Type B pancreatic cell (in vitro differentiated cells): ENCODE measurements around the gene ST8SIA1. TPM values are rescaled to one million over a fixed set of nuclear protein-coding genes. Genes with fewer than 3 reads are reported as not detected.

Source experiments
- DNase-seq: peaks from one replicate; pipeline ENCODE4 v3.0.0; 2021; ENCODE audit warnings: mixed read lengths; ENCODE audit not compliant: unreplicated experiment; ENCODE audit errors: extremely low spot score
- H3K27ac Mint-ChIP-seq: 2 replicates; pipeline ENCODE4 v1.8.0; 2021; ENCODE audit warnings: mild to moderate bottlenecking, mixed read lengths
- H3K27me3 Mint-ChIP-seq: 2 replicates; pipeline ENCODE4 v1.8.0; 2021; ENCODE audit warnings: mixed read lengths
- H3K36me3 Mint-ChIP-seq: 2 replicates; pipeline ENCODE4 v1.8.0; 2021; ENCODE audit warnings: mixed read lengths
- H3K4me1 Mint-ChIP-seq: one replicate; pipeline ENCODE4 v1.8.0; 2021; ENCODE audit warnings: mixed read lengths; ENCODE audit not compliant: unreplicated experiment
- H3K4me3 Mint-ChIP-seq: 2 replicates; pipeline ENCODE4 v1.8.0; 2021; ENCODE audit warnings: mild to moderate bottlenecking, mixed read lengths
- H3K9me3 Mint-ChIP-seq: 2 replicates; pipeline ENCODE4 v1.8.0; 2021; ENCODE audit warnings: mixed read lengths
- CTCF ChIP-seq: fragments of 200-600 bp; sonication (generic); conservative IDR thresholded peaks from 2 replicates; pipeline ENCODE4 v1.5.0; 2021; ENCODE audit warnings: antibody characterized with exemption, mild to moderate bottlenecking
- total RNA-seq: library from RNA; stranded (reverse); gene quantifications from 2 replicates; pipeline ENCODE4 v1.2.1, GENCODE V29; 2021; ENCODE audit warnings: low replicate concordance

Gene ST8SIA1
- total RNA-seq, 1 donor from 2014 or later = 6.3 TPM

GRCh38 chr12:22246217-22246846, 88.2 kb downstream of the ST8SIA1 start:
- Mint-ChIP-seq H3K27ac (no peak overlapping the region), H3K27me3 (peaks cover 8% of the 10 kb centered on the region), H3K9me3 (no peaks in the 10 kb centered on the region), H3K4me3 (no peak overlapping the region), H3K36me3 (no peaks in the 10 kb centered on the region), H3K4me1 (peaks cover 4% of the 10 kb centered on the region)
- DNase-seq = no peak
- no peak for TF ChIP-seq CTCF

GRCh38 chr12:22242726-22243125, 91.8 kb downstream of the ST8SIA1 start:
- Mint-ChIP-seq H3K4me1 (peaks cover 4% of the 10 kb centered on the region), H3K9me3 (no peaks in the 10 kb centered on the region)
- no peak for TF ChIP-seq CTCF

DNA sequence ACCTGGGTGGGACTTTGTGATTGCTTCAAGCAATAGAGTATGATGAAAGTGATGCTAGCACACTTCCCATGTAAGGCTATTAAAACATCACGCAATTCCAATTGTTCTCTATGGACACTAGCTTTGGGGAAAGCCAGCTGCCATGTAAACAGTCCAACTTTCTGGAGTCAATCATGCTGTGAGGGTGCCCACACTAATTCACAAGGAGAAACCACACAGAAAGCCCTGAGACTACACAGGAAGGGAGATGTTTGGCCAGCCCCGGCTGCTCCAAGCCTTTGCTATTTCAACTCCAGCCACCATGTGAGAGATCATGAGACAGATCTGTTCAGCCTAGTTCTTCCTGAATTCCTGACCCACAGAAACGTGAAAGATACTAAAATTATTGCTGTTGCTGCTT, 96.3 kb downstream of the ST8SIA1 start:
- H3K27me3 Mint-ChIP-seq = peaks cover 10% of the 10 kb centered on the region
- no peak for TF ChIP-seq CTCF
- no peaks in the 10 kb centered on the region for H3K36me3 Mint-ChIP-seq
- DNase-seq = no peak
- peaks cover under 1% of the 10 kb centered on the region for H3K4me1 Mint-ChIP-seq
- no peak overlapping the region for H3K4me3 Mint-ChIP-seq
- no peaks in the 10 kb centered on the region for H3K9me3 Mint-ChIP-seq
- no peak overlapping the region for H3K27ac Mint-ChIP-seq

More at GRCh38 chr12:22242726-22243125, 91.8 kb downstream of the ST8SIA1 start:
- H3K27ac Mint-ChIP-seq = no peak overlapping the region
- no peaks in the 10 kb centered on the region for H3K36me3 Mint-ChIP-seq
- H3K4me3 Mint-ChIP-seq = no peak overlapping the region
- peaks cover 3% of the 10 kb centered on the region for H3K27me3 Mint-ChIP-seq
- no peak for DNase-seq

DNA sequence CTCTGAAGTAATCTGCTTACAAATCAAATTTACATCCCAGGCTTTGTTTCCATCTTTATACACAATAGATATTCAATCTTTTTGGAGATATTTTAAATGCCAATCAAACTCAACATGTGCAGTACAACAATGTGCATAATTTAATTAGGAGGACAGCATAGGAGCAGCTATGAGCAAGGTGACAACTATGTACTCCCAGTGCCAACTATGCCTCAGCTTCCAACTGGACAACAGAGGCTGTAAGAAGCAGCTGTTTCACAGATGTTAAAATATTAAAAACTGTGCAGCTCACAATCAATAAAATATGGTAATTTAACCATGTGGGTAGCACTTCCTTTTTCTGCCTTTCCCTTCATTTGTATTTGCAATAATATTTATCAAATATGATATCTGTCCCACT, 99.9 kb downstream of the ST8SIA1 start:
- Mint-ChIP-seq H3K27ac (no peak overlapping the region), H3K4me3 (no peak overlapping the region), H3K36me3 (no peaks in the 10 kb centered on the region), H3K9me3 (no peaks in the 10 kb centered on the region), H3K4me1 (peaks cover 24% of the 10 kb centered on the region), H3K27me3 (peaks cover 15% of the 10 kb centered on the region)
- TF ChIP-seq CTCF = no peak
- no peak for DNase-seq

DNA sequence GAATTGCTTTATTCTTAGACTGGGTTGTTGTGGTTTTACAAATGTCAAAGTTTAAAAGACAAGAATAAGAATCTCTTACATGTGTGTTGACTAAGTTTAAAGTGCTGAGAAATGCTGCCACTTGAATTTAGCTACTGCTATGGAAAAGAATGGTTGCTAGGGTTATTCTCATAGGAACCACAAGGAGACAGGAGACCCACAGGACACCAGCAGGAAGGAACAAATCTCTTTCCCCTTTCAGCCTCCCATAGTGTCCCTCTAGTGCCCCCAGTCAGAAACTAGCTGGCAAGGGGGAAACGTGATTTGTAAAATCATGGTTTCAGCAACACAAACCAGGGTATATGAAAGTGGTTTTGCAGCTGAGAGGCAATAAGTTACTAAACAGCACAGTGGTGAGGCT, 102.7 kb downstream of the ST8SIA1 start:
- peaks cover 19% of the 10 kb centered on the region for H3K27me3 Mint-ChIP-seq
- no peaks in the 10 kb centered on the region for H3K9me3 Mint-ChIP-seq
- H3K4me3 Mint-ChIP-seq = no peak overlapping the region
- peaks cover 28% of the 10 kb centered on the region for H3K4me1 Mint-ChIP-seq
- no peak for DNase-seq
- no peaks in the 10 kb centered on the region for H3K36me3 Mint-ChIP-seq
- no peak overlapping the region for H3K27ac Mint-ChIP-seq
- TF ChIP-seq CTCF = peak; percentile 41
